Fibroblast of villous mesenchyme (primary cell): ENCODE data around the gene SPATA16. TPM values are rescaled to one million over a fixed set of nuclear protein-coding genes. Genes with fewer than 3 reads are reported as not detected.
"Not testable (repeated sequence)": the region's sequence is repeated elsewhere in the genome, so short reads cannot be mapped to it uniquely, and the experiment has no call there.

Experiments
- DNase-seq: peaks from one replicate; pipeline ENCODE4 v3.0.0-alpha.2; 2010; ENCODE audit warnings: low read depth
- H3K4me3 ChIP-seq: 2 replicates; pipeline ENCODE4 v1.5.1; 2011; ENCODE audit warnings: low read depth, mild to moderate bottlenecking, low read length
- CTCF ChIP-seq: IDR thresholded peaks from 2 replicates; pipeline ENCODE4 v1.5.1; 2012; ENCODE audit warnings: low read depth, mild to moderate bottlenecking, low read length; ENCODE audit not compliant: insufficient read depth
- total RNA-seq: library from RNA; depleted of rRNA; stranded (reverse); fragments of >200 nt; gene quantifications from 2 replicates; pipeline ENCODE4 v1.2.3, GENCODE V29; 2012

Gene SPATA16
- total RNA-seq, 1 donor: not detected

- H3K4me3 ChIP-seq: no peak overlapping the region
- DNase-seq: no peak
- no peak for TF ChIP-seq CTCF
These were observed 272.3 kb downstream of the SPATA16 start for GRCh38 chr3:172868582-172869200.

DNA sequence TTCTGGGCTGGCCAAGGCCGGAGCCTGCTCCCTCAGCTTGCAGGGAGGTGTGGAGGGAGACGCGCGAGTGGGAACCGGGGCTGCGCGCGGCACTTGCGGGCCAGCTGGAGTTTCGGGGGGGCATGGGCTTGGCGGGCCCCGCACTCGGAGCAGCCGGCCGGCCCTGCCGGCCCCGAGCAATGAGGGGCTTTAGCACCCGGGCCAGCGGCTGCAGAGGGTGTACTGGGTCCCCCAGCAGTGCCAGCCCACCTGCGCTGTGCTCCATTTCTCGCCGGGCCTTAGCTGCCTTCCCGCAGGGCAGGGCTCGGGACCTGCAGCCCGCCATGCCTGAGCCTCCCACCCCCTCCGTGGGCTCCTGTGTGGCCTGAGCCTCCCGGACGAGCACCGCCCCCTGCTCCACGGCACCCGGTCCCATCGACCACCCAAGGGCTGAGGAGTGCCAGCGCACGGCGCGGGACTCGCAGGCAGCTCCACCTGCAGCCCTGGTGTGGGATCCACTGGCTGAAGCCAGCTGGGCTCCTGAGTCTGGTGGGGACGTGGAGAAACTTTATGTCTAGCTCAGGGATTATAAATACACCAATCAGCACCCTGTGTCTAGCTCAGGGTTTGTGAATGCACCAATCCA is 274.2 kb downstream of the SPATA16 start:
- DNase-seq, H3K4me3 ChIP-seq: not testable (repeated sequence)

GRCh38 chr3:172859041-172859440 is 282.0 kb downstream of the SPATA16 start:
- DNase-seq: no peak
- no peak overlapping the region for H3K4me3 ChIP-seq

GRCh38 chr3:172856795-172857742 is 284.0 kb downstream of the SPATA16 start:
- no peak for DNase-seq
- no peak for TF ChIP-seq CTCF

More at GRCh38 chr3:172859041-172859440, 282.0 kb downstream of the SPATA16 start:
- TF ChIP-seq CTCF: no peak

DNA sequence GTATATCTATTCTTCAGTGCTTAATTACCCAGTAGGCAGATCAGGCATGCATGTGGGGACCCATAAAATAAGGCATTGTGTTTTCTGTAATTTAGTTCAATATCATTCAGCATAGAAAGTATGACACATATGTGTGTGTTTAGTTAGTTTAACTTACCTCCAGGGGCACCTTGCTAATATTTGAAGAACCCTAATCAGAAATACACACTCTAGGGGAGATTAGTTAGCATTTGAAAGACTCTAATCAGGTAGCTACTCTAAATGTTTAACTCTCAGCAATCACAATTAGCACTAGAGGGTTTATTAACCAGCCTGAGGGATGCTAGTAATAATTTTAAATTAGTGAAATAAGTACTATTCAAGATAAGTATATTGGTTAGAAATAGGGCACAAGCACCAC is 286.0 kb downstream of the SPATA16 start:
- TF ChIP-seq CTCF: no peak
- H3K4me3 ChIP-seq: no peak overlapping the region
- no peak for DNase-seq

More at GRCh38 chr3:172856795-172857742, 284.0 kb downstream of the SPATA16 start:
- H3K4me3 ChIP-seq: no peak overlapping the region

- no peak for DNase-seq
- H3K4me3 ChIP-seq: no peak overlapping the region
- no peak for TF ChIP-seq CTCF
These were observed 286.9 kb downstream of the SPATA16 start for GRCh38 chr3:172853921-172854666.

DNA sequence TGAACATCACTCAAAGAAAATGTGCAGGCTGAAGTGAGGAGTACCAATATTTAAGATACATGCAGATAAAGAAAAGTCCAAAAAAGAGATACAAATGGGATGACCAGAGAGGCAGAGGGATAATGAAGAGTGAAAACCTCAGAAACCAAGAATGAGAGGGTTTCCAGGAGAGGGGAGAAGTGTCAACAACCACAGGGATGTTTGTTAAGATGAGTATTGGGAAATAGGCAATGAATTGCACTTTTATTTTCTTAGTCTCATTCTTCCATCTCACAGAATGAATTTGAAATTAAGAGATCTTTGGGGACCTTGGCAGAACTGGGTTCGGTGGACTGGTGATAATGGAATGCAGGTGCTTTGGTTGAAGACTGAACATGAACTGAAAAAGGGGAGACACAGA is 288.0 kb downstream of the SPATA16 start:
- no peak for TF ChIP-seq CTCF
- no peak overlapping the region for H3K4me3 ChIP-seq
- no peak for DNase-seq
